Heart left ventricle (tissue), 13 donors: ENCODE data around the gene MSLN.

ENCODE experiments used
- CTCF ChIP-seq, 12 donors: fragments of 200-600 bp; sonication (generic) in 4 of 12; IDR thresholded peaks; one replicate each; pipeline versions ENCODE4 v1.5.0 to v1.8.0; 2018 to 2022; ENCODE audit warnings: antibody characterized with exemption in 12 of 12, mild to moderate bottlenecking in 5 of 12
- POLR2A ChIP-seq, 2 donors: fragments of 450-650 bp; IDR thresholded peaks; one replicate each; pipeline ENCODE4 v1.6.1; 2017; ENCODE audit warnings: antibody characterized with exemption in 2 of 2, mild to moderate bottlenecking in 2 of 2, moderate library complexity in 2 of 2
- donor health status: ischemic (EF 13 %, LVEDD 7.1; RV severe dilation, severe dysfunction).
- donor health status: DM: no; HTN: yes; CAD: no.
- donor health status: DM: no; HTN: no; CAD: no.
- donor health status: ischemic (EF 25% LVEDD 6.9; RV normal size, moderate dysfunction).
- donor health status: ischemic (EF 25% LVEDD 5.7; RV mildly dilated, moderate dysfunction).
- donor health status: ischemic (EF 35%, LVEDD 5.7; RV mildly dilated, moderate dysfunction).
- donor health status: nonischemic (EF 11% LVEDD 7.7; RV severe dilation, severe dysfunction).
- donor health status: DM: yes; HTN: yes; CAD: no.
- donor health status: PGD.
- donor health status: ischemic (EF 29% LVEDD 5.4; RV normal size, mild dysfunction).
- donor health status: nonischemic (EF 23%, LVEDD 6.1; RV moderate dilation, normal function).

GRCh38 chr16:736936-737481 lies 23.5 kb upstream of the MSLN start:
- no peak for TF ChIP-seq CTCF (IDR thresholded peaks at IDR 0.05)
- no peak for TF ChIP-seq POLR2A (IDR thresholded peaks at IDR 0.05)
